ENCODE data around the gene EMX1.

Gene EMX1

DNA sequence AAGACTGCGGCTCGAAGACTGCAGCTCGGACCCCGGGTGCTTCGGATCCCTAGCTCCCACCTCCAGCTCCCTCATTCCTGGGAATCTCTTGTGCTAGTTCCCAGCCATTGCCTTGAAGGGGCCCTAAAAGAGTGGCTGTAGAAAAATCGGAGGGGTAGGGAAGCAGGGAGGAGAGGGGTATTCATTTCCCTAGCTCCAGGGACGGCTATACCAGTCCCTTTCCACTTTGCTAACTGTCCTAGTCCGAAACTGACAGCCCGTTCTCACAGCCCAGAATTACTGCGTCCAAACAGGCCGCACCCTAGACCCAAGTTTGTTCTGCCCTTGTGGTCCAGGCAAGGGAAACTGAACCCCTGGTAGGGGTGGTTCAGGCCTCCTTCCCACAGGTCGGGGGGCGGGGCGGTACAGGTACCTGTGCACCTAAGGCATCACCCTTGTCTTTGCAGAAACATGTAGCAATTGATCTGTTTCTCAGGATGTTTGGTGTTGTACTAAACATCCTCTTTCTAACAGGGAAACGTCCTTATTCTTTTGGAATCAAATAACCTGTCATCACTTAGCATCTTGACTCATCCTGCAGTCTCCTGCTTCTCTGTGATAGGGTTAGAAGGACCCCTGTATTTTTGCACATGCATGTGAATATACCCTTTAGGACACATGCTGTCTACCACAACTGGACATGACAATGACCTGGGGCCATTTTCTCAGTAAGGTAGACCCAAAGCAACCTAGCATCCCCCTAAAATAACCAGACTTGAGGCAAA, 4.0 kb downstream of the EMX1 start:
- no peak for DNase-seq (ENCODE audit: low read depth in 1 of 2, low spot score in 1 of 2)
- in situ Hi-C loops (cut with HindIII; ENCODE audit: low pct_unique_long_range_greater_than_20kb, low sequenced_read_pairs), result no loop called here
- TF ChIP-seq JUND (IDR thresholded peaks at IDR 0.05; ENCODE audit: low read depth), result no peak

DNA sequence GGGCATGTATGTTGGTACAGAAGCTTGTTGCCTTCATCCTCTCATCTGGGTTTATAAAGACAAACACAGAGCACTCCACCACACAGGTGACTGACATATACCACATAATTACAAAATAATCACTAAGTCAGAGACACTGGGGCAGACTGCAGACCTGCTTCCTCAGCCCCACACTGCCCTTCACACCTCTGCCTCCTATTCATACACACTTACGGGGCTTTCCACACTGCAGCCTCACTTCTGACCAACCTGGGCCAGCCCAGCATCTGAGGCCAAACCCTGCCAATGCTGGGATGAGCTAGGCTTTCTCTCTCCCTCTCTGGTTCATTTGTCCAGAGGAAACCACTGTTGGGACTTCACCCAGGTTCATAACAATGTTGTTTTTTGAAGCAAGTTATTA, 4.5 kb downstream of the EMX1 start:
- DNase-seq (ENCODE audit: low read depth in 1 of 2, low spot score in 1 of 2), result no peak
- in situ Hi-C loops (cut with HindIII; ENCODE audit: low pct_unique_long_range_greater_than_20kb, low sequenced_read_pairs), result no loop called here
- no peak for TF ChIP-seq JUND (IDR thresholded peaks at IDR 0.05; ENCODE audit: low read depth)

- in situ Hi-C loops (cut with HindIII; ENCODE audit: low pct_unique_long_range_greater_than_20kb, low sequenced_read_pairs), result no loop called here
- no peak for DNase-seq (ENCODE audit: low read depth in 1 of 2, low spot score in 1 of 2)
- TF ChIP-seq JUND (IDR thresholded peaks at IDR 0.05; ENCODE audit: low read depth), result no peak
These were observed 6.6 kb downstream of the EMX1 start for GRCh38 chr2:72923833-72924352.

DNA sequence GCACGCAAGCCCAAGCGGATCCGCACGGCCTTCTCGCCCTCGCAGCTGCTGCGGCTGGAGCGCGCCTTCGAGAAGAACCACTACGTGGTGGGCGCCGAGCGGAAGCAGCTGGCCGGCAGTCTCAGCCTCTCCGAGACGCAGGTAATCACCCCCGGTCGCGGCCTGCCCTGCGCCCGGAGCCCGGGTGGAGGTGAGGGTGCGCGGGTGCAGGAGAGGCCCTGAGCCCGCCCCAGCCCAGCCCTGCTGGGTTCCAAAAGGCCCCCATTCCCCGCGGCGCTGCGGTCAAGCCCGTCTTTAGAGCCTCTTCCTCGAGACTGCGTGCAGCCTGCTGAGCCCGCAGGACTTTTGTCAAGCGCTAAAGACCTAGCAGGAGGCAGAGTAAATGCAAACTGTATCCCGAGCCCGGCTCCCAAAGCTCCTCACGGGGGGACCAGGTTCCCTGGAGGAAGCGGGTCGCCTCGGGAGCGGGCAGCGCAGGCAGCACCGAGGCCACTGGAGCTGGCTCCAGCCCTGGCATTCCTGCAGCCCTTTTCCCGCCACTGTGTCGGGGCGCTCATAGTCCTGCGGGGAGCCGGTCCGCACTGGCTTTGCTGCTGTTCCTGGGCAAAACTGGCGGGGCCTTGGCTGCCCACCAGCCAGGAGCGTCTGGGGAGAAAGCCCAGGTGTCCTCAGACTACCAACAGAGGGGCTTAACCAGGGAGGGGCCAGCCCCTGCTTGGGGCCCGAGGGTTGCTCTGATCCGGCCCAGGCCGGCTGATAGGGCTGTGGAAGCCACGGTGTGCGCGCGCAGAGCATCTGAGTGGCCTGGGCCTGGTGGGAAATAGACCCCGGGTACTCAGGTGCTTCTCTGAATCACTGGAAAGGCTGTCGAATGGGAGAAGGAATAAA, 7.3 kb downstream of the EMX1 start:
- no peak for TF ChIP-seq JUND (IDR thresholded peaks at IDR 0.05; ENCODE audit: low read depth)
- DNase-seq (ENCODE audit: low read depth in 1 of 2, low spot score in 1 of 2), result no peak
- in situ Hi-C loops (cut with HindIII; ENCODE audit: low pct_unique_long_range_greater_than_20kb, low sequenced_read_pairs), result no loop called here

DNA sequence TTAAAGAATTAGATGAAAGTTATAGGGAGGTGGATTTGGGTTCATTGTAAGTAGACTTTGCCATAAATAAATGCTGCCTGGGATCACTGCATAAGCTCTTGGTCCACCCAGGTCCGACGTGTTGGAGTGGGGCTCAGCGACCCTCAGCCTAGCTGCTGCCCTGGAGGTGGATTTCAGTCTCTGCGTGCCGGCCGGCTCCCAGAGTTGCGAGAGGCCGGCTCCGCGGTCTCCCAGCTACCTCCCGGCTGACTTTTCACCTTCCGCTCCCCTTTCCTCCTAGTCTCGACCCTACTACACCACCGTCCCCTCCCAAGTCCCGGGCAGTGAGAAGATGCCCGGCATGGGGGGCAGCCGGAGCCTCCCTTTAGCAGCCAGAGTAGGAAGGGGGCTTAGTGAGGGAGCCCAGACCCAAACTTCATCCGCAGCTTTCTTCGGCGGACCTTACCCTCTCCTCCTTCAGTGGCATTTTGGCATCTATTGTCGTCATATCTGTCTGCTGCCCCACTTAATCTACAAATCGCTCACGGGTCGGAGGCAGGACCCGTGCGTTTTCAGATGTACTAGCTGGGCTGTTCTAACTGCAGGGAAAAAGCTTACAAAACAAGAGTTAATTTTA, 8.1 kb downstream of the EMX1 start:
- in situ Hi-C loops (cut with HindIII; ENCODE audit: low pct_unique_long_range_greater_than_20kb, low sequenced_read_pairs), result no loop called here
- TF ChIP-seq JUND (IDR thresholded peaks at IDR 0.05; ENCODE audit: low read depth), result no peak
- DNase-seq (ENCODE audit: low read depth in 1 of 2, low spot score in 1 of 2), result no peak

GRCh38 chr2:72926368-72926767, 9.0 kb downstream of the EMX1 start:
- no peak for TF ChIP-seq JUND (IDR thresholded peaks at IDR 0.05; ENCODE audit: low read depth)
- no peak for DNase-seq (ENCODE audit: low read depth in 1 of 2, low spot score in 1 of 2)
- in situ Hi-C loops (cut with HindIII; ENCODE audit: low pct_unique_long_range_greater_than_20kb, low sequenced_read_pairs), result no loop called here

GRCh38 chr2:72926811-72927465, 9.6 kb downstream of the EMX1 start:
- in situ Hi-C loops (cut with HindIII; ENCODE audit: low pct_unique_long_range_greater_than_20kb, low sequenced_read_pairs), result no loop called here
- no peak for TF ChIP-seq JUND (IDR thresholded peaks at IDR 0.05; ENCODE audit: low read depth)
- no peak for DNase-seq (ENCODE audit: low read depth in 1 of 2, low spot score in 1 of 2)

DNA sequence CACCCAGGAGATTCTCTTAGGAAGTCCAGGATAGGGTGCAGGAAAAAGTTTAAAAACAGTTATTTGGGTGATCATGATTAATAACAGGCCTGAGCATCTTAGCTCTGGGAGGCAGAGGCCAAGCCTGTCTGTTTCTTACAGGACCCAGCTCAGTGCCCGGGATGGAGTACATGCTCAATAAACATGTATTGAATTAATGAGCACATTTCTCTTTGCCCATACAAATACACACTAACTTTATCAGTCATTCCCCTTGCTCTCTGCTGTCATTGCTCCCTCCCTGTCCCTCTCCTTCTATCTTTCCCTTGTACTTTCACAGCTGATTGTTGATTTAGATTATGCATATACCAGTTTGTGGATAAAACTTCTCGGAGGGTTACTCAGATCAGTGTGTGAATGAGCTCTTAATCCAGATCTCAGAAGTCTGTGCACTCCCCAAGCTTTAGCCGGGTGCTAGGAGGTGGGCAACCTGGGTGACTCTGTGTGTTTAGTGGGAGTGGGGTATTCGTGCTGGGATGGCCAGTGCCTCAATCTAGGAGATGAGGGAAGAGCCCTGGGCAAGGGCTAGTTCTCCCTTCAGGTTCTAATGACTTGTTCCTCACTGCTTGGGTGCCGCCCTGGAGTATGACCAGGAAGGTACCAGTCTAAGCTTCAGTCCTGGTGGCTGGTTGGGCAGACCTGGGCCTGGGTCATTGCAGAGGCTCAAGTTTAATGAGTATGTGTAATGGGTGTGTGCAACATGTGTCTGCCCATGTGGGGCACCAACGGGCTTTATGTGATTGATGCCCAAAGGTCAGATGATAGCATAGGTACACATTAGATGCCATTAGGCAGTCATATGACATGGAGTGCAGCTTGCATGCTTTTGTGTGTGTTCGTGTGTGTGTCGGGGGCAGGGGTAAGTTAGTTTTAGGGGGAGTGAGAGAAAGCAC, 10.6 kb downstream of the EMX1 start:
- no peak for TF ChIP-seq JUND (IDR thresholded peaks at IDR 0.05; ENCODE audit: low read depth)
- in situ Hi-C loops (cut with HindIII; ENCODE audit: low pct_unique_long_range_greater_than_20kb, low sequenced_read_pairs), result no loop called here
- DNase-seq (ENCODE audit: low read depth in 1 of 2, low spot score in 1 of 2), result no peak

- in situ Hi-C loops (cut with HindIII; ENCODE audit: low pct_unique_long_range_greater_than_20kb, low sequenced_read_pairs), result no loop called here
- no peak for DNase-seq (ENCODE audit: low read depth in 1 of 2, low spot score in 1 of 2)
- no peak for TF ChIP-seq JUND (IDR thresholded peaks at IDR 0.05; ENCODE audit: low read depth)
These were observed 11.7 kb downstream of the EMX1 start for GRCh38 chr2:72929010-72929409.

DNA sequence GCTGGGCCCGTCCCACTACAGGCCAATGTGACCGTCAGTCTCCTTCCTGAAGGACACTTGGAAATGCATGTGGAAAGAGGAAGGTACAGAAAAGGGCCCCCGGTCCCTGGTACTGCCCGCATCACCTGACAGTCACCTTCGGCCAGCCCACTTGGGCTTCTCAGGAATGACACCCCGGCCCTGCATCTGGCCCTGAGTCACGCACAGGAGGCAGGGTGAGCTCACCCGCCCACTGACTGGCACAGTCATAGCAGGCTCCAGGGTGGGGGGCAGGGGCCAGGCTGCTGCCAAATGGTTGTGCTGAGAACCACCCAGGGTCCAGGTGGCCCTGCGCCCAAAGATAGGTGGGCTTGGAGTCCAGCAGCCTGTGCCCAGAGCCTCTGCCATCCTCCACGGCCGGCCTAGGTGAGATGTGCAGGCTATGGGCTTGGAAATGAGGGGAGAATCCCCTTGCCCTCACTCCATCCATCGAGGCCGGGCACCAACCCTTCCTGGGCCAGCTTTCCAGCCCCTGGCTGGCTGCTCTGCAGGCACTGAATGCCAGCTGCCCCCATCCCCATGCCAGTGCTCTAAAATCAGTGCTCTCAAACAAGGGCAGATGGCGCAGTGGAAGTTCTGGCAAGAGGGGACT, 14.1 kb downstream of the EMX1 start:
- no peak for DNase-seq (ENCODE audit: low read depth in 1 of 2, low spot score in 1 of 2)
- in situ Hi-C loops (cut with HindIII; ENCODE audit: low pct_unique_long_range_greater_than_20kb, low sequenced_read_pairs), result no loop called here
- no peak for TF ChIP-seq JUND (IDR thresholded peaks at IDR 0.05; ENCODE audit: low read depth)

Measured in T47D (cell line).